ENCODE data around the gene NKPD1. TPM values are rescaled to one million over a fixed set of nuclear protein-coding genes. Genes with fewer than 3 reads are reported as not detected.

The NKPD1 gene
- polyA plus RNA-seq, 1 donor (not counting 4 experiments of a cell fraction or from before 2014, with no cell fraction given) = 0.37 TPM

DNA sequence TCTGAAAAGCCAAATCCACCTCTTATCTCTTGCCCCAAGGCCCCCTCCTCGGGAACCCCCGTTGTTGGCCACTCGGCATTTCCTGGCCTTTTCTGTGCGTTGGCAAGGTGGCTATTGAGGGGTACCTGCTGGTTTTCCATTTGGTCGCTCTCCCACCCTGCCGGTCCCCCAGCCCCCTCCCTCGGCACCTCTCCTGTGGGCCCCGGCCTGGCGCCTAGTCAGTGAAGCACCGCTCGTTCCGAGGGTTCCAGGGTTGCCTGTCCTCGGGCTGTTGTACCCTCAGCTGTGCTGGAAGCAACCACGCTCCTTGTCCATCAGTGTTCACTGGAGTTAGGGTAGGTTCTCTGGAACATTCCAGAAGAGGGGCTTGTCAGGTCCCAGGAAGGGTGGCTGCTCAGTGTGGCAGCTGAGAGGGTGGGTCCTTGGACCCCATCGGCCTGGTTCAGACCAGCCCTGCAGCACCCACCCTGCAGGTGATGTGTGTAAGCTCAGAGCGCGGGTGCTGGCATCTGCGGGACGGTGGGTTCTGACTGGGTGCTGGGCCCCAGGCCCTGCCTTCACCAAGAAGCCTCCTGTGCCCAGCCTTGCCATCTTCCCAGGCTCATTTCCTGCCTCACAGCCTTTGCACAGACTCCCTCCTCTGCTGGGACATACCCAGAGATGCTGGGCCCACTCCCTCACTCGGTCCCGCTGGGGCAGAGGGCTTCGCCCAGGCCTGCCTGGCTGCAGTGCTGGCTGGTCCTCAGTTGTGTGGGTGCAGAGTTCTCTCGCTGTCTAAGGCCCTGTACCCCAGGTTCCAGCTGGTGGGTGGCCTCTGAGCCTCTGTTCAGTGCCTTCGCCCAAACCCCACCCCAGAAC lies 21.3 kb downstream of the NKPD1 start:
- TF ChIP-seq, protein P1, sequence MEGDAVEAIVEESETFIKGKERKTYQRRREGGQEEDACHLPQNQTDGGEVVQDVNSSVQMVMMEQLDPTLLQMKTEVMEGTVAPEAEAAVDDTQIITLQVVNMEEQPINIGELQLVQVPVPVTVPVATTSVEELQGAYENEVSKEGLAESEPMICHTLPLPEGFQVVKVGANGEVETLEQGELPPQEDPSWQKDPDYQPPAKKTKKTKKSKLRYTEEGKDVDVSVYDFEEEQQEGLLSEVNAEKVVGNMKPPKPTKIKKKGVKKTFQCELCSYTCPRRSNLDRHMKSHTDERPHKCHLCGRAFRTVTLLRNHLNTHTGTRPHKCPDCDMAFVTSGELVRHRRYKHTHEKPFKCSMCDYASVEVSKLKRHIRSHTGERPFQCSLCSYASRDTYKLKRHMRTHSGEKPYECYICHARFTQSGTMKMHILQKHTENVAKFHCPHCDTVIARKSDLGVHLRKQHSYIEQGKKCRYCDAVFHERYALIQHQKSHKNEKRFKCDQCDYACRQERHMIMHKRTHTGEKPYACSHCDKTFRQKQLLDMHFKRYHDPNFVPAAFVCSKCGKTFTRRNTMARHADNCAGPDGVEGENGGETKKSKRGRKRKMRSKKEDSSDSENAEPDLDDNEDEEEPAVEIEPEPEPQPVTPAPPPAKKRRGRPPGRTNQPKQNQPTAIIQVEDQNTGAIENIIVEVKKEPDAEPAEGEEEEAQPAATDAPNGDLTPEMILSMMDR (optimal IDR thresholded peaks at IDR 0.05 in 1 of 3, IDR thresholded peaks at IDR 0.05 in 1 of 3, conservative IDR thresholded peaks at IDR 0.05 in 1 of 3; ENCODE audit: extremely low read depth in 1 of 3, insufficient read depth in 2 of 3, low read length in 3 of 3) = no peak
- TF ChIP-seq EZH2 (IDR thresholded peaks at IDR 0.05; ENCODE audit: low read length) = no peak
- dilution Hi-C loops (cut with MboI; ENCODE audit: extremely low pct_ligation_motif_present, low sequenced_read_pairs) = no loop called here
- H3K4me1 ChIP-seq (ENCODE audit: control insufficient read depth, extremely low read depth, insufficient read depth, low read length) = no peaks in the 10 kb centered on the region
- H3K27me3 ChIP-seq (ENCODE audit: control insufficient read depth, extremely low read depth, insufficient read depth, low read length) = no peaks in the 10 kb centered on the region
- peaks cover 3% of the 10 kb centered on the region for H3K9me1 ChIP-seq (ENCODE audit: control insufficient read depth, extremely low read depth, insufficient read depth, low read length)
- H3K36me3 ChIP-seq (ENCODE audit: control insufficient read depth in 2 of 2, extremely low read depth in 1 of 2, insufficient read depth in 2 of 2, low read length in 2 of 2) = peaks cover 11 to 14% of the 10 kb centered on the region in 2 experiments
- DNase-seq (ENCODE audit: low read depth, low spot score) (no peak), FAIRE-seq (no peak)
- H2AFZ ChIP-seq (ENCODE audit: control insufficient read depth, low read length) = no peak overlapping the region
- H3K9ac ChIP-seq (ENCODE audit: control insufficient read depth, extremely low read depth, insufficient read depth, low read length) = no peak overlapping the region
- H4K20me1 ChIP-seq (ENCODE audit: control insufficient read depth, extremely low read depth, insufficient read depth, low read length) = no peaks in the 10 kb centered on the region
- H3K27ac ChIP-seq (ENCODE audit: control insufficient read depth, insufficient read depth, low read length) = no peak overlapping the region
- H3K4me2 ChIP-seq (ENCODE audit: control insufficient read depth, extremely low read depth, insufficient read depth, low read depth, low read length) = no peak overlapping the region
- H3K4me3 ChIP-seq (ENCODE audit: control insufficient read depth in 2 of 3, extremely low read depth in 1 of 3, insufficient read depth in 2 of 3, low read depth in 1 of 3, low read length in 3 of 3) = no peak overlapping the region
- H3K9me3 ChIP-seq (ENCODE audit: control insufficient read depth, low read depth, low read length) = no peaks in the 10 kb centered on the region
- peaks cover 17% of the 10 kb centered on the region for H3K79me2 ChIP-seq (ENCODE audit: control insufficient read depth, insufficient read depth, low read length)

DNA sequence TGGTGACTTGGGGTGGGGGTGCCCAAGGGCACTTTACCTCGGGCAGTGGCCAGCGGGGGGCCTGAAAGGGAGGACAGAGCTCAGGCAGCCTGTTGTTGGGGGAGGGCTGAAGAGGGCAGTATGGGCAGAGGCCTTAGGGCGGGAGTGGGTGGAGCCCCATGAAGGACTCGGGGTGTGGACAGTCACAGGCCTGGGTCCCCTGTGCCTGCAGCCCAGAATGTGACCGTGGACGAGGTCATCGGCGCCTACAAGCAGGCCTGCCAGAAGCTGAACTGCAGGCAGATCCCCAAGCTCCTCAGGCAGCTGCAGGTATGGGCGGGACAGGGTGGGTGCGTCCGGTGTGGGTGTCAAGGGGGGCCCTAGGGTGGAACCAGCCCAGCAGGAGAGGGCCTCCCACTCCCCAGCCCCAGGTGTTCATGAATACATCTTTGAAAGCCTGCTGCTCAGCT lies 22.5 kb downstream of the NKPD1 start:
- H3K27me3 ChIP-seq (ENCODE audit: control insufficient read depth, extremely low read depth, insufficient read depth, low read length) = no peaks in the 10 kb centered on the region
- H4K20me1 ChIP-seq (ENCODE audit: control insufficient read depth, extremely low read depth, insufficient read depth, low read length) = no peaks in the 10 kb centered on the region
- TF ChIP-seq EZH2 (IDR thresholded peaks at IDR 0.05; ENCODE audit: low read length) = no peak
- TF ChIP-seq, protein P1 (optimal IDR thresholded peaks at IDR 0.05 in 1 of 3, IDR thresholded peaks at IDR 0.05 in 1 of 3, conservative IDR thresholded peaks at IDR 0.05 in 1 of 3; ENCODE audit: extremely low read depth in 1 of 3, insufficient read depth in 2 of 3, low read length in 3 of 3) = no peak
- H3K4me3 ChIP-seq (ENCODE audit: control insufficient read depth in 2 of 3, extremely low read depth in 1 of 3, insufficient read depth in 2 of 3, low read depth in 1 of 3, low read length in 3 of 3) = no peak overlapping the region
- H3K79me2 ChIP-seq (ENCODE audit: control insufficient read depth, insufficient read depth, low read length) = peaks cover 19% of the 10 kb centered on the region
- no peaks in the 10 kb centered on the region for H3K4me1 ChIP-seq (ENCODE audit: control insufficient read depth, extremely low read depth, insufficient read depth, low read length)
- dilution Hi-C loops (cut with MboI; ENCODE audit: extremely low pct_ligation_motif_present, low sequenced_read_pairs) = no loop called here
- H3K9ac ChIP-seq (ENCODE audit: control insufficient read depth, extremely low read depth, insufficient read depth, low read length) = no peak overlapping the region
- no peak overlapping the region for H3K27ac ChIP-seq (ENCODE audit: control insufficient read depth, insufficient read depth, low read length)
- H3K4me2 ChIP-seq (ENCODE audit: control insufficient read depth, extremely low read depth, insufficient read depth, low read depth, low read length) = no peak overlapping the region
- no peak overlapping the region for H2AFZ ChIP-seq (ENCODE audit: control insufficient read depth, low read length)
- DNase-seq (ENCODE audit: low read depth, low spot score) (no peak), FAIRE-seq (no peak)
- H3K36me3 ChIP-seq (ENCODE audit: control insufficient read depth in 2 of 2, extremely low read depth in 1 of 2, insufficient read depth in 2 of 2, low read length in 2 of 2) = peaks cover 11 to 12% of the 10 kb centered on the region in 2 experiments
- H3K9me1 ChIP-seq (ENCODE audit: control insufficient read depth, extremely low read depth, insufficient read depth, low read length) = peaks cover 3% of the 10 kb centered on the region
- H3K9me3 ChIP-seq (ENCODE audit: control insufficient read depth, low read depth, low read length) = no peaks in the 10 kb centered on the region

Data from keratinocyte (primary cell).